Glutamatergic neuron (in vitro differentiated cells): ENCODE data around the gene ORM2. TPM values are rescaled to one million over a fixed set of nuclear protein-coding genes. Genes with fewer than 3 reads are reported as not detected.
A peak's percentile ranks its signal among the peaks of the same experiment; 100 is the strongest.

Experiments
- DNase-seq: peaks from one replicate; pipeline ENCODE4 v3.0.0; 2022
- H3K27ac Mint-ChIP-seq: one replicate; pipeline ENCODE4 v1.8.0; 2020; ENCODE audit warnings: mild to moderate bottlenecking, mixed read lengths, inconsistent platforms; ENCODE audit not compliant: unreplicated experiment
- H3K27me3 Mint-ChIP-seq: one replicate; pipeline ENCODE4 v1.8.0; 2020; ENCODE audit warnings: mild to moderate bottlenecking, moderate library complexity, mixed read lengths, inconsistent platforms; ENCODE audit not compliant: unreplicated experiment
- H3K36me3 Mint-ChIP-seq: one replicate; pipeline ENCODE4 v1.8.0; 2020; ENCODE audit warnings: mild to moderate bottlenecking, mixed read lengths, inconsistent platforms; ENCODE audit not compliant: unreplicated experiment
- H3K4me1 Mint-ChIP-seq: one replicate; pipeline ENCODE4 v1.8.0; 2020; ENCODE audit warnings: mild to moderate bottlenecking, low read depth, mixed read lengths, inconsistent platforms; ENCODE audit not compliant: unreplicated experiment
- H3K4me3 Mint-ChIP-seq: one replicate; pipeline ENCODE4 v1.8.0; 2020; ENCODE audit warnings: mild to moderate bottlenecking, mixed read lengths, inconsistent platforms; ENCODE audit not compliant: unreplicated experiment
- H3K9me3 Mint-ChIP-seq: one replicate; pipeline ENCODE4 v1.8.0; 2020; ENCODE audit warnings: mild to moderate bottlenecking, moderate library complexity, mixed read lengths, inconsistent platforms; ENCODE audit not compliant: unreplicated experiment
- CTCF ChIP-seq: fragments of 200-600 bp; sonication (generic); IDR thresholded peaks from one replicate; pipeline ENCODE4 v1.5.0; 2021; ENCODE audit not compliant: partially characterized antibody, unreplicated experiment
- total RNA-seq: library from RNA; stranded (reverse); fragmentation: NEBNext Ultra II Directional; extraction: Animal tissue kit (Norgen Biotek cat#: 25700); gene quantifications from one replicate; pipeline ENCODE4 v1.2.1, GENCODE V29; 2021; ENCODE audit not compliant: unreplicated experiment

Gene ORM2
- total RNA-seq, 1 donor from 2014 or later = not detected

DNA sequence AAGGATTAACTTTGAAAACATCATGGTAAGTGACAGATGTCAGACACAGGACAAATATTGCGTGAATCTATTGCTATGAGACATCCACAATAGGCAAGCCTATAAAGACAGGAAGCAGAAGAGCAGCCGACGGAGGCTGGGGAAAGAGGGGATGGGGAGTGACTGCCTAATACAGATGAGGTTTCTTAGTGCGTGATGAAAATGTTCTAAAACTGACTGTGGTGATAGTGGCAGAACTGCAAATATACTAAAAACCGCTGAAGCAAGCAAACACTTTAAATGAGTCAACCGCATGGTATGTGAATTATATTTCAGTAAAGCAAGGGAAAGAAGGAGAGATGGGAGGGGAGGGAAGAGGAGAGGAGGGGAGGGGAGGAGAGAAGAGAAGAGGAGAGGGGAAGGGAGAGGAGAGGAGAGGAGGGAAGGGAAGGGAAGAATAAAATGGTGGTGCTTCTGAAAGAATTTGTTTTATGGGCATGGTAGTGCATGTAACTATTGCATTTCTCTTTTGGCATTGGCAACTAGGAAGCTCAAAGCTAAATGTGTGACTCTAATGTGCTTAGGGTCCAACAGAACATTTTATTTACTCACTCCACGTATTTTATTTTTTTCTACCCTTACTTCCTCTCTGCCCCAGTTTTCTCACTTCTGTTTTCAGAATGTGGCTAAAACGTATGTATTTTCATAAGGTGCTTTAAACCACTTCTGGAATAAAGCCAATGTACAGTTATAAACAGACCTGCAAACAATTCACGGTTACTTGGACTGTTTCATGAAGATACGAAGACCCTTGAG is 36.9 kb downstream of the ORM2 start:
- Mint-ChIP-seq H3K4me1 (peaks cover 17% of the 10 kb centered on the region), H3K9me3 (peaks cover 5% of the 10 kb centered on the region), H3K27me3 (peaks cover 3% of the 10 kb centered on the region), H3K4me3 (no peak overlapping the region), H3K27ac (no peak overlapping the region), H3K36me3 (no peaks in the 10 kb centered on the region)
- no peak for TF ChIP-seq CTCF
- no peak for DNase-seq

DNA sequence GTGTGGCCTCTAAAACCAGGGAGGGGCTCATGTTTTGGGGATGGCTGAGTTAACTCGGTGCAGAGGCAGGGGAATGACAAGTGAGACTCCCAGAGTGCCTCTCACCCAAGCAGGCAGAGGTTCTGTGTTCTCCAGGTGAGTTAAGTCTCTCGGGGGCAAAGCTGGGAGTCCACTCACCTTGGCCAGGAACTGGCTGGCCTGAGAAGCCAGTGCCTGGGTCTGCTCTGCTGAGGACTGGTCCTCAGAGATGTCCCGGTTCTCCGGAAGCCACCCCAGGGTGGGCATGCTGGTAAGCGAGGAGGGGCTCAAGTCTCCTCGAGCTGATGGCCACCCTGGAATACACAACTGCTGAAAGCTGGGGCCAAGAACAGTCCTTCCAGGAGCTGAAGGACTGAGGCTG is 37.7 kb downstream of the ORM2 start:
- peaks cover 21% of the 10 kb centered on the region for H3K4me1 Mint-ChIP-seq
- no peak for TF ChIP-seq CTCF
- DNase-seq = no peak
- peaks cover 3% of the 10 kb centered on the region for H3K27me3 Mint-ChIP-seq
- H3K9me3 Mint-ChIP-seq = peaks cover 5% of the 10 kb centered on the region
- no peaks in the 10 kb centered on the region for H3K36me3 Mint-ChIP-seq
- no peak overlapping the region for H3K27ac Mint-ChIP-seq
- no peak overlapping the region for H3K4me3 Mint-ChIP-seq

DNA sequence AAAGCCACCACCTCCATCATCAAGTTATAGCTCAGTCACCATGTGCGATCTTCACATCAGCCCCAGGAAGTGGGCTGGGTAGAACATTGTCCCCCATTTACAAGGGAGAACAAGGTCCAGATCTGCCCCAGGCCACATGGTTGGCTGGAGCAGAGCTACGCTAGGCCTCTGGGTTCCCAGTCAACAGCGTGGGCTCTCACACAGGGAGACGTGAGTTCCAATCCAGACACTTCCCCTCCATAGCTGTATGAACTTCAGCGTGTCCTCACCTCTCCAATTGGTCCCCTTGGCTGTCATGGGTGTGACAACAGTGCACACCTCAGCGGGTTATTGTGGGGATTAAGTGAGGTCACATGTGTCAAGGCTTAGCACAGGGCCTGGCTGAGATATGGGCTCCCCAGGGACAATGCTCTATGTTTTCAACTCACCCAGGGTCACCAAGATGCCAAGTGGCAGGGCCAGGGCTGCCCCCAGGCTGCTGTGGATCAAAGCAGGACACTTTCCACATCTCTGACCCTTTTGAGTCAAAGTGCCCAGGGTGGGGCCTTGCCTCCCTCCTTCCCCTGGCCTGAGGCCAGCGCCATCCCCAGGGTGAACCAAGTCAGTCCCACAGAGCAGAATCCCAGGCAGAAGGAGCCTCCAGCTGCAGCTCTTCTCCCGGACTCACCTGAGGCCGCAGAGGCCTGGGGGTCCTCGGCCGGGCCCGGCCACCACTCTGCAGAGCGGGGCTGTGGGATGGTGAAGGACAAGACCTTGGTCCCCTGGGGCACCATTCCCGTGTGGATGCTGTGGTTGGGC is 38.3 kb downstream of the ORM2 start:
- DNase-seq = no peak
- no peak overlapping the region for H3K4me3 Mint-ChIP-seq
- H3K27me3 Mint-ChIP-seq = peaks cover 3% of the 10 kb centered on the region
- peaks cover 5% of the 10 kb centered on the region for H3K9me3 Mint-ChIP-seq
- H3K27ac Mint-ChIP-seq = no peak overlapping the region
- TF ChIP-seq CTCF = no peak
- H3K4me1 Mint-ChIP-seq = peaks cover 21% of the 10 kb centered on the region
- H3K36me3 Mint-ChIP-seq = no peaks in the 10 kb centered on the region

DNA sequence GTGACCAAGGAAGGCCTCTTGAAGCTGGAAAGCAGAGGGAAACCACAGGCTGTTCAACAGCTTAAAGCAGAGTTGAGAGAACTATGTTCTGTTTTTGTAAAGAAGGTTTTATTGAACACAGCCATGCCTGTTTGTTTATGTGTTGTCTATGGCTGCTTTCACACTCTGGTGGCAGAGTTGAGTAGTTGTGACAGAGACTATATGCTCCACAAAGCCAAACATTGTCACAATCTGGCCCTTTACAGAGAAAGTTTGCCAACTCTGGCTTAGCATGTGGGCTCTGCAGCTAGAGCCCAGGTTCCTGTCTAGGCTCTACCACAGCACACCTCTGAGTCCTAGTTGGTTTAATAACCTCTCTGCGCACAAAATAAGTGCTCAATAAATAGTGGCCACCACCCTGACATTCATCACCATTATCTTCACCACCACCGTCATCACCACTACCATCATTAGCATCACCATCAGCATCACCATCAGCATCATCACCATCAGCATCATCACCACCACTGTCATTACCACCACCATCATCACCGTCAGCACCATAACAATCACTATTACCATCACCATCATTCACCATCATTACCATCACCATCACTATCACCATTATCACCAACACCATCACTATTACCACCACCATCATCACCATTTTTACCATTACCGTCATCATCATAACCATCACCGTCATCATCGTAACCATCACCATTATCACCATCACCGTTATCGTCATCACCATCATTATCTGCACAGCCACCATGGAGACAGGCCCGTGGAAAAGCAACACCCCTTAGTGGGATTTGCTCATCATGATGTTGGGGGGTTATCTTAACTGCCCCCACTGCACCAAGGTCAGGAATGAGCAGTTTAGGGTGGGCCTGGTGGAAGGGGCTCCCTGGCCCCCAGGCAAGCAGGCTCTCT is 39.8 kb downstream of the ORM2 start:
- DNase-seq = no peak
- Mint-ChIP-seq H3K4me1 (peaks cover 21% of the 10 kb centered on the region), H3K36me3 (no peaks in the 10 kb centered on the region), H3K27ac (peak overlapping the region; percentile 88), H3K27me3 (peaks cover 2% of the 10 kb centered on the region), H3K9me3 (peaks cover 5% of the 10 kb centered on the region), H3K4me3 (peak overlapping the region; percentile 32)
- TF ChIP-seq CTCF = no peak
